Mesothelial cell of epicardium (in vitro differentiated cells): ENCODE data around the gene PPDPF. TPM values are rescaled to one million over a fixed set of nuclear protein-coding genes. Genes with fewer than 3 reads are reported as not detected.

Experiments used
- DNase-seq, 2 experiments: peaks; one replicate each; pipeline ENCODE4 v3.0.0; 2021; ENCODE audit warnings: low spot score in 2 of 2; ENCODE audit not compliant: unreplicated experiment in 2 of 2
- H3K27ac Mint-ChIP-seq: 2 replicates; pipeline ENCODE4 v1.8.0; 2021; ENCODE audit warnings: mixed read lengths
- H3K27me3 Mint-ChIP-seq: 2 replicates; pipeline ENCODE4 v1.8.0; 2021; ENCODE audit warnings: low read depth, mixed read lengths
- H3K36me3 Mint-ChIP-seq: 2 replicates; pipeline ENCODE4 v1.8.0; 2021; ENCODE audit warnings: mixed read lengths
- H3K4me1 Mint-ChIP-seq: 2 replicates; pipeline ENCODE4 v1.8.0; 2021; ENCODE audit warnings: mixed read lengths
- H3K4me3 Mint-ChIP-seq: 2 replicates; pipeline ENCODE4 v1.8.0; 2021; ENCODE audit warnings: mild to moderate bottlenecking, moderate library complexity, mixed read lengths
- H3K9me3 Mint-ChIP-seq: 2 replicates; pipeline ENCODE4 v1.8.0; 2021; ENCODE audit warnings: mixed read lengths
- total RNA-seq: library from RNA; stranded (reverse); gene quantifications from 3 replicates; pipeline ENCODE4 v1.2.1, GENCODE V29; 2021
- TF ChIP-seq, protein P1 (sequence below): fragments of 200-600 bp; sonication (generic); IDR thresholded peaks from one replicate; pipeline ENCODE4 v1.5.0; 2021; ENCODE audit warnings: antibody characterized with exemption; ENCODE audit not compliant: unreplicated experiment

The PPDPF gene
- total RNA-seq, 1 donor from 2014 or later, result 271 TPM

DNA sequence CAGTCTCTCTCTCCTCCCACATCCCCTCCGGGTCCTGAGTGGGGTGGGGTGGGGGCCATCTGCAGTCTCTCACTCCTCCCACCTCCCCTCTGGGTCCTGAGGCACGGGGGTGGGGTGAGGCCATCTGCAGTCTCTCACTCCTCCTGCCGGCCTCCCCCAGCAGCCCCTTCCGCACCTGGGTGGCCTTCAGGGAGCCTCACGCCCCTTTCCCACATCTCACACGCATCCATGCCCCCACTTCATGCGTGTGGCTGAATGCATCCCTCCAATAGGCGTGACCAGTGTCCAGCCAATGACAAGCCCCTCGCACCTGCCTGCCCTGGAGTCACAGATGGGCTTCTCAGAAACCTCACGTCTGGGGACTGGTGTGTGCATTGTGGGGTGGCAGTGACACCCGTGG is 28.0 kb downstream of the PPDPF start:
- Mint-ChIP-seq H3K36me3 (no peaks in the 10 kb centered on the region), H3K4me3 (no peak overlapping the region), H3K27ac (no peak overlapping the region), H3K9me3 (no peaks in the 10 kb centered on the region), H3K4me1 (no peaks in the 10 kb centered on the region), H3K27me3 (peaks cover 15% of the 10 kb centered on the region)
- TF ChIP-seq, protein P1, sequence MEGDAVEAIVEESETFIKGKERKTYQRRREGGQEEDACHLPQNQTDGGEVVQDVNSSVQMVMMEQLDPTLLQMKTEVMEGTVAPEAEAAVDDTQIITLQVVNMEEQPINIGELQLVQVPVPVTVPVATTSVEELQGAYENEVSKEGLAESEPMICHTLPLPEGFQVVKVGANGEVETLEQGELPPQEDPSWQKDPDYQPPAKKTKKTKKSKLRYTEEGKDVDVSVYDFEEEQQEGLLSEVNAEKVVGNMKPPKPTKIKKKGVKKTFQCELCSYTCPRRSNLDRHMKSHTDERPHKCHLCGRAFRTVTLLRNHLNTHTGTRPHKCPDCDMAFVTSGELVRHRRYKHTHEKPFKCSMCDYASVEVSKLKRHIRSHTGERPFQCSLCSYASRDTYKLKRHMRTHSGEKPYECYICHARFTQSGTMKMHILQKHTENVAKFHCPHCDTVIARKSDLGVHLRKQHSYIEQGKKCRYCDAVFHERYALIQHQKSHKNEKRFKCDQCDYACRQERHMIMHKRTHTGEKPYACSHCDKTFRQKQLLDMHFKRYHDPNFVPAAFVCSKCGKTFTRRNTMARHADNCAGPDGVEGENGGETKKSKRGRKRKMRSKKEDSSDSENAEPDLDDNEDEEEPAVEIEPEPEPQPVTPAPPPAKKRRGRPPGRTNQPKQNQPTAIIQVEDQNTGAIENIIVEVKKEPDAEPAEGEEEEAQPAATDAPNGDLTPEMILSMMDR, result no peak
- no peak for DNase-seq

DNA sequence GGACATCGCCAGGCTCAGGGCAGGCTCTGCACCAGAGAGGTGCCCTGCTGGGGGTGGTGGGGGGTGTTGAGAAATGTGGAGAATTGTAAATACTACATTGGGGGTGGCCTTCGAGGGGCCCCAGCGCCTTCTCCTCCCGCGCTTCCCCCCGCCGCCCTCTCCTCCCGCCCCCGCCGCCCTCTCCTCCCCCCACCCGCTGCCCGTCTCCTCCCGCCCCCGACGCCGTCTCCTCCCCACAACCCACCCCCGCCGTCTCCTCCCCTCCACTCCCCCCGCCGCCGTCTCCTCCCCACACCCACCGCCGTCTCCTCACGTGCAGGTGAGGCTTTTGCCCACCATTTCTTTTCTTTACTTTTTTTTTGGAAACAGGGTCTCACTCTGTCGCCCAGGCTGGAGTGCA is 28.5 kb downstream of the PPDPF start:
- DNase-seq, result no peak
- H3K4me3 Mint-ChIP-seq, result no peak overlapping the region
- TF ChIP-seq, protein P1, result no peak
- no peaks in the 10 kb centered on the region for H3K9me3 Mint-ChIP-seq
- no peak overlapping the region for H3K27ac Mint-ChIP-seq
- peaks cover 15% of the 10 kb centered on the region for H3K27me3 Mint-ChIP-seq
- no peaks in the 10 kb centered on the region for H3K36me3 Mint-ChIP-seq
- H3K4me1 Mint-ChIP-seq, result no peaks in the 10 kb centered on the region

DNA sequence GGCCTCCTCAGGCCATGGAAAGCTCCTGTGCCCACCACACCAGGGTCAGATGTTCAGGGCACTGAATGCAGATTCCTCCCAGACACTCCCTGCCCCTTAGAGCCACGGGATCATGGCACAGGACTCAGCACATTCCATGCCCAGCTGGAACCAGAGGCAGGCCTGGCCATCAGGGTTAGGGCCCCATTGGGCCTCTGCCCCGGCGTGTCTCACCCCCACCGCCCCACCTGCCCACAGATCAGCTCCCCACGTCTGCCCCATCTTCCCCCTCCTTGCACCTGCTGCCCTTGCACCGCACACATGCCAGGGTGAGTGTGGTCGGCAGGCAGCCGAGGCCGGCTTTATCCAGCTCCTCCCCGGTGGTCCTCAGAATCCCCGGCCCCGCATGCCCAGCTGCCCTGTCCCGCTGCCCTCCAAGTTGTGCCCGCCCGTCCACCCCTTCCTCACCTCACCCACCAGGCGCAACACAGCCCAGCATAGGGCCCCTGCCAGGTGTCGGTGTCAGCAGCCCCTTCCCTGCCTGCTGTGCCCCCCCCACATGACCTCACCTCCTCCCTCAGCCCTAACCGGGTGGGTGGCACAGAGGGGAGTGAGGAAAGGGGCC is 29.2 kb downstream of the PPDPF start:
- Mint-ChIP-seq H3K36me3 (no peaks in the 10 kb centered on the region), H3K27ac (no peak overlapping the region), H3K4me1 (no peaks in the 10 kb centered on the region), H3K9me3 (no peaks in the 10 kb centered on the region), H3K27me3 (peaks cover 15% of the 10 kb centered on the region), H3K4me3 (no peak overlapping the region)
- TF ChIP-seq, protein P1, result no peak
- no peak for DNase-seq

DNA sequence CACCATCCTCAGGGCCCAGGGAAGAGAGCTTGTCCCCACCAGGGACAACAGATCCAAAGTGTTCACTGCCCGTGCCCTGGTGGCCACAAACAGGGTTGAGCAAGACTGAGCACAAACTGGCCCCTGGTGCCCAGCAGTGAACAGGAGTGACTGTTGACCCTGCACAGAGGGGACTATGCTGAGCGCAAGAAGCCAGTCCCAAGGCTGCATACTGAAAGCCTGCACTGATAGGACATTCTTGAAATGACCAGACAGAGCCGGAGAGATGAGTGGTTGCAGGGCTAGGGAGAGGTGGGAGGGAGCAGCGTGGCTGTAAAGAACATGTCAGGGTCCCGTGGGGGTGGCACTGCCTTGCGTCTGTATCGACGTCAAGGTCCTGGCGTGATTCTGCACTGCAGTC is 30.5 kb downstream of the PPDPF start:
- TF ChIP-seq, protein P1, result no peak
- Mint-ChIP-seq H3K36me3 (no peaks in the 10 kb centered on the region), H3K27ac (no peak overlapping the region), H3K4me3 (no peak overlapping the region), H3K9me3 (no peaks in the 10 kb centered on the region), H3K4me1 (no peaks in the 10 kb centered on the region), H3K27me3 (peaks cover 13% of the 10 kb centered on the region)
- no peak for DNase-seq

DNA sequence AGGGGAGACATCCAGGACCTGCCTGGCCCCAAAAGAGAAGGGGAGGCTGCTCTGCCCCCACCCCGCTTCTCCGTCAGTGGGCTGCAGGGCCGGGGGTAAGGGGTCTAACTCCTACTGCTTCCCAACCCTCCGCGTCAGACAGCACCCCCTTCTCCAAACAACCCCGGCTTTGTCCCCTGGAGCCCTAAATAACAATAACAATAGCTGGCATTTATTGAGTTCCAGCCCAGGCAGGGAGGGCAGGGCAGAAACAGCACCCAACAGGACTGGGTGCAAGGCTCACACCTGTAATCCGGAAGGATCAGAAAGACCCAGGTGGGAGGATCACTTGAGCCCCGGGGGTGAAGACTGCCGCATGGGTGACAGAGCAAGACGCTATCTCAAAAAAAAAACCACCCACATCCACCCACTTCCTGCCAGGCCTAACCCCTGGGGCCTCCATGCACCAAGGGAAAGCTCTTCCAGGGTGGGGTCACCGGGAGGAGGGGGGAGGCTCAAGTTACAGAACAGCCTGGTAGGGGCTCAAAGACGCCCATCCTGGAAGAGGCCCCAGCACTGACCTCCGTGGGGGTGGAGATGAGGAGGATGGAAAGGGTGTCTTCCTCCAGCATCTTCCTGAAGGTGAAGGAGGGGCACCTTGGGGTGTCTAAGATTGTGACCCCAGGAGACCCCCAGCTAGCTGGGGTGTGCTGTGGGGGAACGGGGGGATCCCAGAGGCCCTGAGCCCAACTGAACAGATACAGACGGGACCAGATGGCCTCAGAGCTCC is 32.1 kb downstream of the PPDPF start:
- TF ChIP-seq, protein P1, result no peak
- Mint-ChIP-seq H3K27ac (no peak overlapping the region), H3K4me1 (no peaks in the 10 kb centered on the region), H3K27me3 (peaks cover 8% of the 10 kb centered on the region), H3K36me3 (no peaks in the 10 kb centered on the region), H3K4me3 (peak overlapping the region; percentile 52), H3K9me3 (no peaks in the 10 kb centered on the region)
- DNase-seq, result no peak
